HPDE6-E6E7 (cell line): Measurements from ENCODE around the gene CALML5.

Experiments used
- DNase-seq: peaks from one replicate; pipeline ENCODE4 v3.0.0; 2011; ENCODE audit warnings: missing footprints; ENCODE audit errors: extremely low spot score

CALML5 gene

DNA sequence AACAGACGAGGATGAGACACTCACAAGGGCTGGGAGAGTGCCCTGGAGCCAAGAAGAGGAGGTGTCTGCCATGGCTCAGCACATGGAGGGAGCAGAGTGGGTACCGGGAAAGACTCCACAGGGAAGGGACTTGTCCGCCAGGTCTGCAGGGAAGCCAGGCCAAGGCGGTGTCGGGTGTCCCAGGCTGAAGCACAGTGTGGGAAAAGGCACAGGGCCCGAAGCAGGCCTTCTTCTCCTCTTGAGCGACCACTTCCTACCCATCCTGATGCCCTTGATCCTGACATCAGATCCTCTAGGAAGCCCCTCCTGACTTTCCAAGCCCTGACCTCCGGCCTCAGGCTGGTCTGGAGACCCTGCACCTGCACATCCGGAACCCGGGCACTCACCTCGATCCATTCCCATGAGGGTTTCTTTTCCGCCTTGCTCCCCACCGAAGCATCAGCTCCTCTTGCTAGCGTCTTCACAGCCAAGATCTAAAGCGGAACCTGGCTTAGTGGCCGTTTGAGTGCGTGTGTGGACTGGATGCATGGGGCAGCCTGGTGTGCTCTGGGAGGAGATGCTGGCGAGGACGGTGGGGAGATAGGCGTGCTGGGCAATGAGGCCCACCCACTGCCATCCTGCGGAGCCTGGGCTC is 33.8 kb upstream of the CALML5 start:
- DNase-seq, result no peak

DNA sequence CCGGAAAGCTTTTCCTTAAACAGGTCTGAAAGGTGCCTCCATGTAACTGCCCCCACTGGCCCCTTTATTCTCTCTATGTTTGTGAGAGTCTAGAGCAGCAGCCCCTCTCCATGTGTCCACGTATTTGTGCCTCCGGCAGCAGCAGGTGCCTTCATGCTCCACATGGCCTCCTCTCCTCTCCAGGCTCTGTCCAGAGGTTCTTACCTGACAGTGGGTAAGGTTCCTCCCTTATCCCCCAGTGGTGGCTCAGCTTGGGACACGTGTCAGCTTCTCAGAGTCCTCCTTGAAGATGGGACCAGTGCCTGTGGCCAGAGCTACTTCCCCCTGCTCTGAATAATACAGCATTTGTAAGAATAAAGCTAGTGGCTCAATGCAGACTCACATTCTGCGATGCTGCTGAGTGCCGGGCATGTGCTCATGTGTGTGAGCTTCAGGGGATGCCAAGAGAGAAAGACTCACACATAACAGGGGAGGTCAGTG is 33.3 kb upstream of the CALML5 start:
- no peak for DNase-seq

DNA sequence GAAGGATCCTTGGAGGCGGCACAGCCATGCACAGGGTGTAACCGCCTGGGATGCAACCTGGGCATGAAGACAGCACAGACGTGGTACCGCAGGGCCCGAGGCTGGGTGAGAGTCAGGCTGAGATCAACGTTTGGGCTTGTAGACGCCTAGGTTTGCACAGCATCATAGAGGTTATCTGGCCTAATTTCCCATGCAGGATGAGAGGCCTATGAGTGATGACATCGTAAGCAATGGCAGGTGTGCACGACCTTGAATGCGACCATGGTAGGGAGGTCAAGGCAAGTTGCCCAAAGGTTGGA is 32.9 kb upstream of the CALML5 start:
- DNase-seq, result no peak

DNA sequence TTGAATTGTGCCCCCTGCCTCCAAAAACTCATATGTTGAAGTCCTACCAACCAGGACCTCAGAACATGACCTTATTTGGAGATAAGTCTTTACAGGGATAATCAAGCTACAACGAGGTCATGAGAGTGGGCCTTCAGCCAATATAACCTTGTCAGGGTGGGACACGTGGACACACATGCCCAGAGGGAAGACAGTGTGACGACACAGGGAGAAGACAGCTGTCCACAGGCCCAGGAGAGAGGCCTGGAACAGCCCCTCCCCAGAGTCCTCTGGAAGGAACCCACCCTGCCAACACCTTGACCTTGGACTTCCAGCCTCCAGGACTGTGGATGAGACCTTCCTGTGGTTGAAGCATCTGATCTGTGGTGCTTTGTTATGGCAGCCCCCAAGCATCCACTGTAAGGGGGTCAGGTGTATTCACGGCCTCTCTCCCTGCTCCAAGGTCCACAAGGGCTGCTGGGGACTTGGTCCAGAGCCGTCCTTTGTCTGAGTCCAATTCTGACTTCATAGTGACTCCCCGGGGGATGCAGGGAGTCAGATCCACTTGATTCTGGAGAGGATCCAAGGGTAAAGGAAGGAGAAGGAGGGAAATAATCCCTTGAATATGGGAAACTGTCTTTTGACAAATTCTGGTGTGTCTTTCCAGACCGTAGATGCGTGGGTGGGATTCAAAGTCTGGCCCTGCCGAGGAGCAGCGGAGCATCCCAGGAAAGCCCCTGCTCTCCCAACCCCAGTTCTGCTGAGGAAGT is 32.4 kb upstream of the CALML5 start:
- no peak for DNase-seq

DNA sequence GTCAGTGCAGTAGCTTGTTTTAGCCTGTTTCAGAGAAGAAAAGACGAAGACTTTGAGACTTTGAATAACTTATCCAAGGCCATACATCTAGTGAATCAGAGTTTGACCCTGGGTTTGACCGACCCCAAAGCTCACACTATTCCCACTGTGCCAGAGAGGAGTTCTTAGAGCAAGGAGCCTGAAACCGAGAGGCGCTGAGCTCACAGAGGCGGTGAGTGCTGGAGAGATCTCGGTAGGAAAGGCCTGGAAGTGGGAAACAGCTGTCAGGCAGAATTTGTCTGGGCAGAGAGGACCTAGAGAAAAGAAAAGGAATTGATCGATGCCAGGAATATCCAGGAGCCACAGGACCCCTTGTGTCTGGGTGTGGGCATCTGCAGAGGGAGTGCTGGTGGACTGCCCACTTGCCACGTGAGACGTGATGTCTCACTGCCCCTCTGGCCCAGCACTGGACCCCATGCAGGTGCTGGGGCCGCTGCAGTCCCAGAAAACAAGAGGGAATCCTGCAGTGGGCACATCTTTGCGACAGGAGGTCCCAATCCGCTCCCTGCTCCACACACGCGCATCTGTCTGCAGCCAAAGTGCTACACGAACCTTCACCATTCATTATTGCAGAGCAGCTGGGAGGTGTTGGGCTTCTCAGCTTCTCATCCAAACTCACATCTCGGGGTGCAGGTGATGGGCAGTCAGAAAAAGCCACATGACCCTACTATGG is 31.6 kb upstream of the CALML5 start:
- DNase-seq, result no peak

DNA sequence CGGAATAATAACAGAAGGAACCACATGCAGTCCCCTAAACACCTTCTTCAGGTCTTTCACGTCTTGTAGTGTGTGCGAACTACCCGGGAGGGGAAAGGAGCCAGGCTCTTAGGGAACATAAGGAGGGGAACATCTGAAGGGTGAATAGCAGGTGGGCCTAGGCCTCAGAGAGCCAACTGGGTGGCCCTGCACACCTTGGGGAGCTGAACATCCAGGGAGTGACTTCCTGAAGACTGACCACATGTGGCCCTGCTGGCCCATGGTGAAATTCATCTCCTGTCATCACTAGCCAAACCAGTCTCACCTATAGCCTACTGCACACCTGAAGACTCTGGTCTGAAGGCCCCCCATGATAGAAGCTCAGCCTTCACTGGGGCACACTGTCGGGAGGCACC is 31.0 kb upstream of the CALML5 start:
- no peak for DNase-seq

DNA sequence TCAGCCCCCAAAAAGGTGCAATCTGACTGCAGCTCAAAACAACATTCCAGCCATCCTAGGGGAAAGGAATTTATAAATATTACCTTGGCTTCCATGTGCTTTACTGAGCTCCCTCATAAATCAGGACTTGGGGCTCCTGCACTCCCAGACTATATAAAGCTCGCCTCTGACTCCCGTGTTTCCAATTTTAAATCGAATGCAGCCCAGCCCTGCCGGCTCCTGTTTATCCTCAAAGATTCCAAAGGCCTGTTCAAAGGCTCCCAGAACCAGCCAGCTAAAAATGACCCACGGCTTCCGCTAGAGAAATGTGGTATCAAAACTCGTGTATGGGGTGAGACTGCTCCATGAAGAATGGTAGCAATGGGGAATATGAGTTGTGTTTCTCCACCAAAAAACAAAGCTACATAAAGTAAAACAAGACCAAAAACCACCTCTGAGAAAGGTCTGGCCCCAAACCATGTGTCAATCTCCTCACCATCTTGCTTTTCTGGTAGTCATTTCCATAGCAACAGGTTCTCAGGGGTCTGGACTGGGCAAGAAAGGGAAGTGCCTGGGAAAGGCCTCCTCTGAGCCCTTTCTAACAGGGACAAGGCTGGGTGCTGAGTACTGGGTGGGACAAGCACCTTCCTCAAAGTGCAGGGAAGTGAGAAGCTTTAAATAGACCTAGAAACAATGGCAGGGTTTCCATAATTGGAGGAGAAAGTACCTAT is 30.5 kb upstream of the CALML5 start:
- no peak for DNase-seq

DNA sequence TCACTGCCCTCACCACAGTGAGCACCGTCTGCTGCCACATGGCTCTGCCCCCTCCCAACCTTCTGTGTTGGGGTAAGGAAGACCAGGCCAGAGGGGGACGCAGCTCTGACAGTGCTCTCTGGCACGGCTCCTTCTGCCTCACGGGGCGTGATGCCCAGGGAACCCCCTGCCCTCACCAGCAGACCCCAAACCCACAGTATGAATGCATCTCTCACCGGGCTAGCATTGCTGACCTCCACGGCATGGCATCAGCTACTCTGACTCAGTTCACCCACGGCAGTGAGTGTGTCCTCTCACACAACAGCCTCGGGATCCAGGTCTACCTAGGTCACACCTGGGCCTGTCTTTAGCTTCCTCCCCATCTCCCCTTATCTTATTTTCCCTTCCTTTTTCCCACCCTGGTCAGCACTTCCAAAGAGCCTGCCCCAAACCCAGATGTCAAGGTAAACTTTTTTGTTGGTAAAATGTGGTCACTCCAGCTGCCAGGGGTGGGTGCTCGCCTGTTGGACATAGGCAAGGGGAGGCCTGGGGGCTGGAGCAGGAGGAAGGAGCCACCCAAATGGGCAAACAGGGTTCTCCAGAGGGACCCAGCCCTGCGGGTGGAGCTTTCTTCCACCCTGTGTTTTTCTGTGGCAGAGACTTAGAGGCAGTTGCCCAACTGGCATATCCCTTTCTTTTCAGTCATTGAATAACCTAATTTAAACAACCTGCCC is 29.8 kb upstream of the CALML5 start:
- no peak for DNase-seq

DNA sequence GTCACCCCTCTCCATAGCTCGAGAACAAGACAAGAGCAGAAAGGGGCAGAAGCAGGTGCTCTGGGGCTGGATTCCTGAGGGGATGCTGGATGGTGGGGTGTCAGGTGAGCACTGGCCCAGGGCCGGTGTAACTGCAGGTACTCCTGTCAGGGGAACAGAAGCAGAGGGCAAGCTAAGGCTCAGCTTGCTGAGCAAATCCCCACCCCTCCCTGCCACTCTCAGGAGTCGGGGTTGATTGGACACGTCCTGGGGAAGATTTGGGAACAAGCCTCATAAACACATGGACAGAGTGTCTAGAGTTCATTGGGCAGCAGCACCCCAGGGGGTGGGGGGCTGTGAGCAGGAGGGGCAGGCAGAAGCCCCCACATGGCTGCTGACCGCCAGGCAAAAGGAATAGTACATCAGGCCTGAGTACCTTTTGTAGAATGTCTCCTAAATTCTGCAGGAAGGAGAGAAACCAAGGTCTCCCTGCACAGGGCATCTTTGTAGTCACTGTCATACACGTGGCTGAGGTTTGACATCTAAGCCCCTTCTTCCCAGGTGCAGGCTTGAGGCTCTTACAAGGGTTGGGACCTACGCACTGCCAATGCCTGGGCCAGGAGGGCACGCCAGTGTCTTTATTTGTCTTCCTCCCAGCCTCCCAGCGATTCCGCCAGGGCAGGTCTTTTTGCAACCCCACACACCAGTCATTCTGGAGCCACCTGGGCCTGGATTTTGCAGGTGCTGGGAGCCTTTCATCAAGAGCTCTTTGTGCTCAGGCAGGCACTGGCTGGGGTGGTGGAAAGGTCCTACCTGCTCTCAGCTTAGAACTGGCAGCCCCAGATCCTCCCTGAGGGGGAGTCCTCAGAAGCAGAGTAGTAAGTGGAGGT is 28.2 kb upstream of the CALML5 start:
- no peak for DNase-seq

DNA sequence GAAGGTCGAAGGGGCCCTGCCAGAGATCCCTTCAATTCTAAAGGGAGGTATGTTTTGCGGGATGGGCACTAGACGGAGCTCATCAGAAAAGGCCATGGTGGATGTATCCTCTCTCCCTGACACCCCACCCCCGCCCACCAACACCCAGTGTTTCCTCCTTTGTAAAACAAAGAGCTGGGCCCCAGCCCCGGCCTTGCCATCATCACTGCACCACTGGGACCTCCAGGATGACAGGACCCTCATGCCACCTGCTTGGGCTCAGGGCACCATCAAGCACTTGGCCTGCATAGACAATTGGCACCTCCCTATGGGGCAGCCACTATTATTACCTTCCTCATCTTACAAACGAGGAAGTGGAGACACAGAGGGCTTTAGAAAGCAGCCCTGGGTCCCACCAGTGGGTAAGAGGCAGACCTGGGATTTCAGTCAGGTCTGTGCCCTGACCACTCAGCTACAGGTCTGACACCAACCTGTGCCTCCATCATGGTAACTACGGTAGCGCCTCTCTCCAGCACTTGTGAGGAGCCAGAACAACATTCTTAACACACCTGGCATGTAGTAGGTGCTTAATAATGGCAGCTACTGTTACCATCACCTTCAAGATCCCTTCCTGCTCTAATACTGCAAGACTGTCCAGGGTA is 27.4 kb upstream of the CALML5 start:
- no peak for DNase-seq

DNA sequence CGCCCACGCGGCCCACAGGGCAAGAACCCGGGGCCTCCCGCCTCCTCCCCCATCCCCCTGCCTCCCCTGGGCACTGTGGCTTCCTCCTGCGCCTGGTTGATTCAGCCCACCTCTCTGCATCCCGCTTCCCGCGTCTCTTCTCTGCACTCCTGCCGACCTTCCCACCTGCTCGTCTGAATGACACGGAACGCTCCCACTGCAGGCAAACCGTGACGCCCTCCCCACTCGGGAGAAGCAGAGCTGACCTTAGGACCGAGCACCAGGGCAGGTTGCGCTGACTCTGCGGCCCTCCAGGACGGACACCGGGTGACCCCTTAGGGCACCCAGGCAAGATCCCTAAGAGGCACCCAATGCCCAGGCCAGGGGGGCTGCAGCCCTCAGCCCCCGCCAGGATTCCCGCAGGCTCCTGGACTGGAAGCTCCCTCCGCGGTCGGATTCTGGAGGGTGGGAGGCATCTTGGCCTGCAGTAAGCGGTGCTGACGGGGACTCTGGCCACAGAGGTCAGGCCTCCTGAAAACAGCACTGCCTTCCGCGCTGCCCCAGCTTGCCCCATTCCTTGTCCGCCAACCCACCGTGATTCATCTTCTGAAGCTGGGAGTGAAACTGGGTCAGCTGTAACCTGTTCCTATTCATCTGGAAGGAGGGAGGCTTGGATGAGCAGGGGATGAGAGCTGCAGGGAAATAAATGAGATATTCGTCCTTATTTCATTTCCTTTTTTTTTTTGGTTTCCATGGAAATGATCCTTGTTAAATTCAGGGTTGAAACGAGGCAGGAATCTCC is 26.4 kb upstream of the CALML5 start:
- DNase-seq, result peak; percentile 60

DNA sequence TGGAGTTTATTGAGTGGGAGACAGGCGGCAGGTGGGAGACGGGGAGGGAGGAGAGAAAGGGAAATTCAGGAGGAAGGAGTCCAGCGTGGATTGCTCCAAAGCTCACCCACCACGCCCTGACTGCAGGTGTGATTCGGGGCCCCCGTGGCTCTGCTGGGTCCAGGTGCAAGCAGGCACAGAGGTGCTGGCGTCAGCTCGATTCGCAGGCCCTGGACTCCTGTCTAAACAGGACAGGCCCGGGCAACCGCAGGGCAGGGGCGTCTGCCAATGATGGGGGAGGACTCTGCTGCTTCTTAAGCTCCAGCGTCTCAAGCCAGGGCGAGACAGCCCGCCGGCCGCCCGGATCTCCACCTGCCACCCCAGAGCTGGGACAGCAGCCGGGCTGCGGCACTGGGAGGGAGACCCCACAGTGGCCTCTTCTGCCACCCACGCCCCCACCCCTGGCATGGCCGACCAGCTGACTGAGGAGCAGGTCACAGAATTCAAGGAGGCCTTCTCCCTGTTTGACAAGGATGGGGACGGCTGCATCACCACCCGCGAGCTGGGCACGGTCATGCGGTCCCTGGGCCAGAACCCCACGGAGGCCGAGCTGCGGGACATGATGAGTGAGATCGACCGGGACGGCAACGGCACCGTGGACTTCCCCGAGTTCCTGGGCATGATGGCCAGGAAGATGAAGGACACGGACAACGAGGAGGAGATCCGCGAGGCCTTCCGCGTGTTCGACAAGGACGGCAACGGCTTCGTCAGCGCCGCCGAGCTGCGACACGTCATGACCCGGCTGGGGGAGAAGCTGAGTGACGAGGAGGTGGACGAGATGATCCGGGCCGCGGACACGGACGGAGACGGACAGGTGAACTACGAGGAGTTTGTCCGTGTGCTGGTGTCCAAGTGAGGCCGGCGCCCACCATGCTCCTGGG is 25.5 kb upstream of the CALML5 start, which contains the start of gene CALML3:
TSS of gene CALML3 (plus strand) at position 321 of the 920 bp plus-strand sequence. CDS start at position 446, 125 bp downstream.
- DNase-seq, result no peak

DNA sequence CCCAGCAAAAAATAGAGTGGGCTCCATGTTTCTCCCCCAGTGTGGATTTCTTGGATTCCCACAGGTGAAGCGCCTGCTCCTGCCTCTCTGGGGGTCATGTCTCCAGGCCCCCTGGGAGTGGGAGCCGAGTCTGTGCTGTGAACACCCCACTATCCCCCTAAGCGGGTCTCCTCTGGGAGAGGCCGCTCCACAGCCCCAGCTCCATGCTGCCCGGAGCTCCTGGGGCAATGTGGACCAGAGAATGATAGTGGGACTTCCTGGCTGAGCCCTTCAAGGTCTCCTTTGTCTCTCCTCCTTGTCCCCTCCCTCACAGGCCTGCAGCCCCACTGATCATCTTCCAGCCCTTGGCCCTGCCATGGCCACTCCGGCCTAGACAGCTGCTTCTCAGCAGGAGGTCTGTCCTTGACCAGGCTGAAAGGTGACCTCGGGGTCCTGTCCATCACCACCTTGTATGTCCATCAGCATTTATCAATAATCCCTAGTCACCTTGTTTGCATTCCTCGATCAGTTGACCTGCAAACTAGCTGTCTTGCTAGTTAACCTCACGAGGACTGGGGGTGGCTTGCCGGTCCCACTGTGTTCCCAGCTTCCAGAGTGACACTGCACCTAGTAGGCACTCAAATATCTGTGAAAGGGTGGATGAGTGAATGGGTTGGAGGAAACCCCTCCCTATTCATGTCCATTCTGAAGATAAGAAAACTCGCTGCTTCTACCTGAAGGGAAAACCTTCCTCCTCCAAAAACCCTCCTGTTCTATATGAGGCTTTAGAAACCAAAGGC is 24.6 kb upstream of the CALML5 start:
- no peak for DNase-seq

DNA sequence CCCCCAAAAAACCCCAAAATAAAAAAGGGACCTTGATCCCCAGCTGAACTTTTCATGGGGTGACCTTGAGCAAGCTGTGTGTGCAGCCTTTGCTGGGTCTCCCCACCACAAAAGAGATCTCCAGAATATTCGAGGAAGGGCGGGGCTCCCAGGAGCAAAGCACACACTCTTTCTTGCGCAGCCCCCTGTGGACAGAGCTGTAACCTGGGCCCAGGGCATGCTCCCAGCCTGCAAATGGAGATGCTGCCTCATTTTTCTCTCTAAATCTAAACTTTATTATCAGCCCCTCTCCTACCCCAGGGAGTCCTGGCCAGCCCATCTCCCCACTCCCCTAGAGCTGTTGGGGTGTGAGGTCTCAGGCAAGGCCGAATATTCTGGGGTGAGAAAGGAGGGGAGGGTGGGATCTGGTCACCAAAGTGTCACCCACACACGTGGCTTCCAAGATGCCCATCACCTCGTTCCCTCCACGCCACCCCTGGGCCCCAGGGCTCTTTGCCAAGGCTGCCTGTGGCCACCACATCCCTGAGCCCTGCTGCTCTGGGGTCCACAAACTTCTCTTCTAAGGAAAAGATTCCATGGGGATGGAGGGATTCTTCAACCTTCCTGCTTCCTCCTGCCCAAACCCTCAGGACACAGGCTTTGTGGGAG is 23.7 kb upstream of the CALML5 start:
- DNase-seq, result no peak

DNA sequence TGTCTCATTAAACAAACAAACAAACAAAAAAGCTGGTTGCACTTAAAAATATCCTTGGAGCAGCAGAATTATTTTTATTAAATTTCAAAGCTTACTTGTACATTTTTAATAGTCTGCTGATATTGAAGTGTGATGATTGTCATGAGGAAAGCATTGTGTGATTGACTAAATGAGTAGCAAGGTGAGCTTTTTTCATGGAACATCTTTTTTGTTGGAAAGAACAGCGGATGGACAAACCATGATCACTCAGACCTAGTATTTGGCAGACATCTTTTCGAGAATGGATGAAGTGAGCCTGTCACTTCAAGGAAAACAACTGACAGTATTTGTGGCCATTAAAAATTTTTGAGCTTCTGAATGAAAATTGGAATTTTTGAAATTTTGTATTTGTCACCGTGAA is 19.7 kb upstream of the CALML5 start:
- no peak for DNase-seq

DNA sequence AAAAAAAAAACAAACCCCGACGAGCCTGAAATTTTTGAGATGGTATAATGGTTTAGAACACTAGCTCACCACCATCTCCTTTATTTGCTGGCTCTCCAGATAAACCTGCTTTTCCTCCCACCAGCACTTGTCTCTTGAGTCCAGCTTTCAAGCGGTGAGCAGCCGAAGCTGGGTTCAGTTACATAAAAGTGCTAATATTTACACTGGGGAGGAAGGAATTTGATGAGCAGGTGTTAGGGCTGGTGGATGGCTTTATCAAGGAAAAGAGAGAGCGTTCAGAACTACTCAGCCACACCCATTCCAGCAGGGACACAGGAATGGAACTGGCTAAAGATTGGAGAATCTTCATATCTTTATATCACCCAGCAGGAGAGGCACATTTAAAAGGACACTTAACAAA is 18.8 kb upstream of the CALML5 start:
- no peak for DNase-seq

DNA sequence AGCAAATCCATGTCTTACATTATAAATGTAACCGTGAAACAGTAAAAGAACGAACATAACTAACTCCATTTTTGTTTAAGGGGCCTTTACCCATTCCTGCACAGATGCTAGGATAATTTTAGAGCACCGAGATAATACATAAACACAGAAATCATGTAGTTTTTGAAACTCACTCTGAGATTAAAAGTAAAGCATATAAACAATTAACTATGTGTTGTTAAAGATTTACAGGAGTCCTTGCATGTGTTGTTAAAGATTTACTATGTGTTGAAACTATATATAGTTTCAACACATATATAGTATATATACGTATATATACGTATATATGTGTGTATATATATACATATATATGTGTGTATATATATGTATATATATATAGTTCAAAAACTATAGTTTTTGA is 18.2 kb upstream of the CALML5 start:
- DNase-seq, result no peak
